HepG2 (cell line): Measurements from ENCODE around the gene GPSM1. TPM values are rescaled to one million over a fixed set of nuclear protein-coding genes. Genes with fewer than 3 reads are reported as not detected.

ENCODE experiments used
- FUBP1 ChIP-seq: sonication (generic); formaldehyde crosslinking; IDR thresholded peaks from 2 replicates; pipeline ENCODE4 v1.5.1; 2020; ENCODE audit warnings: missing genetic modification reagents, mild to moderate bottlenecking, borderline replicate concordance
- NR2F2 ChIP-seq: IDR thresholded peaks from 2 replicates; pipeline ENCODE4 v1.6.1; 2012; ENCODE audit warnings: low read depth, inconsistent platforms, borderline replicate concordance
- PTBP1 ChIP-seq: fragments of 200-400 bp; formaldehyde crosslinking; IDR thresholded peaks from 2 replicates; pipeline ENCODE4 v1.6.1; 2018; ENCODE audit warnings: low read length, low read depth; ENCODE audit not compliant: poor library complexity, severe bottlenecking
- SNAI1 ChIP-seq: sonication (generic); formaldehyde crosslinking; IDR thresholded peaks from 2 replicates; pipeline ENCODE4 v1.5.0; 2020; ENCODE audit warnings: mild to moderate bottlenecking, missing genetic modification reagents, borderline replicate concordance
- UBTF ChIP-seq: sonication (generic); formaldehyde crosslinking; IDR thresholded peaks from 2 replicates; pipeline ENCODE4 v1.4.0; 2020; ENCODE audit warnings: mild to moderate bottlenecking, missing genetic modification reagents
- ZFYVE20 ChIP-seq: sonication (generic); formaldehyde crosslinking; IDR thresholded peaks from 2 replicates; pipeline ENCODE4 v1.8.0; 2023; ENCODE audit warnings: low read depth, mild to moderate bottlenecking, moderate library complexity, missing genetic modification reagents, borderline replicate concordance
- ZNF704 ChIP-seq: sonication (generic); formaldehyde crosslinking; IDR thresholded peaks from 2 replicates; pipeline ENCODE4 v1.8.1; 2023; ENCODE audit warnings: mild to moderate bottlenecking, inconsistent platforms, moderate library complexity, missing genetic modification reagents, borderline replicate concordance
- ZNF83 ChIP-seq: sonication (generic); formaldehyde crosslinking; IDR thresholded peaks from 2 replicates; pipeline ENCODE4 v1.4.0; 2020; ENCODE audit warnings: missing genetic modification reagents, mild to moderate bottlenecking, borderline replicate concordance
- polyA plus RNA-seq, 8 experiments: library from polyadenylated mRNA; depleted of rRNA in 3 of 8; stranded (reverse) in 7 of 8; unstranded in 1 of 8; fragments of >200 nt; fragmentation: Illumina TruSeq in 4 of 8; extraction: Trizol in 4 of 8; gene quantifications; 2 replicates each; pipeline versions ENCODE4 v1.2.1 to v1.2.3, GENCODE V29; 2011 to 2016; ENCODE audit warnings: low read depth in 4 of 8, missing spikeins in 1 of 8, mixed read lengths in 1 of 8; ENCODE audit not compliant: insufficient read depth in 1 of 8
- total RNA-seq, 5 experiments: library from RNA; depleted of rRNA; stranded (reverse); fragments of >200 nt; fragmentation: Illumina TruSeq; extraction: Trizol; gene quantifications; 2 replicates each; pipeline ENCODE4 v1.2.3, GENCODE V29; 2016; ENCODE audit warnings: low read depth in 1 of 5
- TF ChIP-seq, protein P1 (sequence below): sonication (generic); formaldehyde crosslinking; IDR thresholded peaks from 2 replicates; pipeline ENCODE4 v1.9.0; 2021; ENCODE audit warnings: missing genetic modification reagents, borderline replicate concordance
- TF ChIP-seq, protein P2 (sequence below): IDR thresholded peaks from 2 replicates; pipeline ENCODE4 v1.6.1; 2018; ENCODE audit warnings: missing genetic modification reagents, mild to moderate bottlenecking, missing compliant biosample characterization

The GPSM1 gene
- total and polyA plus RNA-seq, 2 of the 13 experiments (the other 11 are each of a cell fraction or from before 2014, with no cell fraction given), result 1.0 to 2.4 TPM

DNA sequence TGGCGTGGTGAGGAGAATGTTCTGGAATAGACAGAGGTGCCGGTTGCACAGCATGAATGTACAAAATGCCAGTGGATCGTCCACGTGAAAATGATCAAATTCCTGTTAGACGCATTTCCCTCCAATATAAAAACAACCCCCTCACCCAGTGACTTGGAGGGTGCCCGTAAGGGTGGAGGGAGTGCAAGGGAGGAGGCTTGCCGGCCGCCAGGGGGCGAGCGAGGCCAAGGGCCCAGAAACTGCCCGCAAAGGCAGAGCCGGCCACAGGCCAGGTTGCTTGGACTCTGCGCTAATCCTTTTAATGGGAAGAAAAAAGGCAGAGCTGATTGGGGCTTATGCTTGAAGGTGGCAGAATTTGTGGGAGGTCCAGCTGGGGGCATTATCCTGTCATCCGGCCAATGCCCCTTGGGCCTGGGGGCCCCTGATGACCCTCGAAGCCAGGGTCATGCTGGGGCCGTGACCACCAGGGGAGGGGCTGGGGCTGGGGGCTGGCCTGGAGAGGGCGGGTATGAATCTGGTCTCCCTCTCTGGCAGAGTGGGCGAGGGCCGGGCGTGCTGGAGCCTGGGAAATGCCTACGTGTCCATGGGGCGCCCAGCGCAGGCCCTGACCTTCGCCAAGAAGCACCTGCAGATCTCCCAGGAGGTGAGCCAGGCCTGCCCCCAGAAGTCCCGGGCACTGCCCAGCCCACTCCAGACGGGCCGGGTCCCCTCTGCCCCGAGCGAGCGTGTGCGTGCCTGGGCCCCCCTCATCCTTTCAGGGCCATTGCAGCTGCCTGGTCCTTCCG, 12.0 kb downstream of the GPSM1 start (continued):
- TF ChIP-seq, protein P1, sequence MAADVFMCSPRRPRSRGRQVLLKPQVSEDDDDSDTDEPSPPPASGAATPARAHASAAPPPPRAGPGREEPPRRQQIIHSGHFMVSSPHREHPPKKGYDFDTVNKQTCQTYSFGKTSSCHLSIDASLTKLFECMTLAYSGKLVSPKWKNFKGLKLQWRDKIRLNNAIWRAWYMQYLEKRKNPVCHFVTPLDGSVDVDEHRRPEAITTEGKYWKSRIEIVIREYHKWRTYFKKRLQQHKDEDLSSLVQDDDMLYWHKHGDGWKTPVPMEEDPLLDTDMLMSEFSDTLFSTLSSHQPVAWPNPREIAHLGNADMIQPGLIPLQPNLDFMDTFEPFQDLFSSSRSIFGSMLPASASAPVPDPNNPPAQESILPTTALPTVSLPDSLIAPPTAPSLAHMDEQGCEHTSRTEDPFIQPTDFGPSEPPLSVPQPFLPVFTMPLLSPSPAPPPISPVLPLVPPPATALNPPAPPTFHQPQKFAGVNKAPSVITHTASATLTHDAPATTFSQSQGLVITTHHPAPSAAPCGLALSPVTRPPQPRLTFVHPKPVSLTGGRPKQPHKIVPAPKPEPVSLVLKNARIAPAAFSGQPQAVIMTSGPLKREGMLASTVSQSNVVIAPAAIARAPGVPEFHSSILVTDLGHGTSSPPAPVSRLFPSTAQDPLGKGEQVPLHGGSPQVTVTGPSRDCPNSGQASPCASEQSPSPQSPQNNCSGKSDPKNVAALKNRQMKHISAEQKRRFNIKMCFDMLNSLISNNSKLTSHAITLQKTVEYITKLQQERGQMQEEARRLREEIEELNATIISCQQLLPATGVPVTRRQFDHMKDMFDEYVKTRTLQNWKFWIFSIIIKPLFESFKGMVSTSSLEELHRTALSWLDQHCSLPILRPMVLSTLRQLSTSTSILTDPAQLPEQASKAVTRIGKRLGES (CRISPR knock-in tag), result no peak
- TF ChIP-seq PTBP1 (no peak), NR2F2 (no peak), SNAI1 (no peak), ZNF704 (CRISPR knock-in tag) (no peak), FUBP1 (CRISPR knock-in tag) (no peak), UBTF (CRISPR knock-in tag) (no peak), ZNF83 (CRISPR knock-in tag) (no peak), ZFYVE20 (CRISPR knock-in tag) (no peak)
- TF ChIP-seq, protein P2, sequence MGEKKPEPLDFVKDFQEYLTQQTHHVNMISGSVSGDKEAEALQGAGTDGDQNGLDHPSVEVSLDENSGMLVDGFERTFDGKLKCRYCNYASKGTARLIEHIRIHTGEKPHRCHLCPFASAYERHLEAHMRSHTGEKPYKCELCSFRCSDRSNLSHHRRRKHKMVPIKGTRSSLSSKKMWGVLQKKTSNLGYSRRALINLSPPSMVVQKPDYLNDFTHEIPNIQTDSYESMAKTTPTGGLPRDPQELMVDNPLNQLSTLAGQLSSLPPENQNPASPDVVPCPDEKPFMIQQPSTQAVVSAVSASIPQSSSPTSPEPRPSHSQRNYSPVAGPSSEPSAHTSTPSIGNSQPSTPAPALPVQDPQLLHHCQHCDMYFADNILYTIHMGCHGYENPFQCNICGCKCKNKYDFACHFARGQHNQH (CRISPR knock-in tag), result 0 out of 2 replicates have a peak, but pooled peaks have one; percentile 32
